GM12873 (cell line): ENCODE data around the gene ANGPTL2.

ENCODE experiments used
- CTCF ChIP-seq: IDR thresholded peaks from 2 replicates; pipeline ENCODE4 v1.5.1; 2012; ENCODE audit warnings: low read depth, mild to moderate bottlenecking, moderate library complexity, low read length, control low read depth; ENCODE audit not compliant: insufficient read depth; ENCODE audit errors: missing control alignments

Gene ANGPTL2

GRCh38 chr9:127159949-127160610 is 37.6 kb upstream of the ANGPTL2 start:
- no peak for TF ChIP-seq CTCF

- TF ChIP-seq CTCF: no peak
These were observed 36.9 kb upstream of the ANGPTL2 start for GRCh38 chr9:127159325-127159801.

- no peak for TF ChIP-seq CTCF
These were observed 36.4 kb upstream of the ANGPTL2 start for GRCh38 chr9:127158786-127159324.

- TF ChIP-seq CTCF: no peak
These were observed 33.0 kb upstream of the ANGPTL2 start for GRCh38 chr9:127155314-127155960.

GRCh38 chr9:127154390-127155191 is 32.2 kb upstream of the ANGPTL2 start:
- no peak for TF ChIP-seq CTCF

- no peak for TF ChIP-seq CTCF
These were observed 31.6 kb upstream of the ANGPTL2 start for GRCh38 chr9:127154003-127154389.

- TF ChIP-seq CTCF: no peak
These were observed 31.1 kb upstream of the ANGPTL2 start for GRCh38 chr9:127153501-127153900.
